Skeletal muscle tissue (tissue), 4 donors: ENCODE measurements around the gene CKAP4. TPM values are rescaled to one million over a fixed set of nuclear protein-coding genes. Genes with fewer than 3 reads are reported as not detected.
"Not testable (repeated sequence)": the region's sequence is repeated elsewhere in the genome, so short reads cannot be mapped to it uniquely, and the experiment has no call there.

ENCODE experiments used
- H3K27ac ChIP-seq: one replicate; pipeline ENCODE4 v1.7.0; 2013; ENCODE audit warnings: mild to moderate bottlenecking, low read depth, low read length, inconsistent platforms
- H3K27me3 ChIP-seq, 3 donors: one replicate each; pipeline ENCODE4 v1.7.0; 2013; ENCODE audit warnings: low read length in 3 of 3; ENCODE audit not compliant: control insufficient read depth in 3 of 3, insufficient read depth in 3 of 3
- H3K36me3 ChIP-seq, 3 donors: one replicate each; pipeline ENCODE4 v1.7.0; 2013; ENCODE audit warnings: low read length in 3 of 3; ENCODE audit not compliant: control insufficient read depth in 3 of 3, insufficient read depth in 3 of 3
- H3K4me1 ChIP-seq, 3 donors: one replicate each; pipeline ENCODE4 v1.7.0; 2013; ENCODE audit warnings: low read length in 3 of 3, mild to moderate bottlenecking in 3 of 3; ENCODE audit not compliant: control insufficient read depth in 3 of 3, insufficient read depth in 3 of 3
- H3K4me3 ChIP-seq, 3 donors: one replicate each; pipeline ENCODE4 v1.7.0; 2013; ENCODE audit warnings: low read length in 3 of 3
- H3K9ac ChIP-seq, 3 donors: one replicate each; pipeline ENCODE4 v1.7.0; 2013; ENCODE audit warnings: low read length in 3 of 3, mild to moderate bottlenecking in 3 of 3, moderate library complexity in 2 of 3, low read depth in 1 of 3
- H3K9me3 ChIP-seq, 3 donors: one replicate each; pipeline ENCODE4 v1.7.0; 2013; ENCODE audit warnings: low read length in 3 of 3; ENCODE audit not compliant: control insufficient read depth in 3 of 3
- total RNA-seq: library from RNA; depleted of rRNA; stranded (reverse); fragments of >200 nt; gene quantifications from one replicate; pipeline ENCODE4 v1.2.3, GENCODE V29; 2014
- donor health status: Osteomylitis.

Gene CKAP4
- total RNA-seq, 1 donor from 2014 or later: 36.0 TPM

DNA sequence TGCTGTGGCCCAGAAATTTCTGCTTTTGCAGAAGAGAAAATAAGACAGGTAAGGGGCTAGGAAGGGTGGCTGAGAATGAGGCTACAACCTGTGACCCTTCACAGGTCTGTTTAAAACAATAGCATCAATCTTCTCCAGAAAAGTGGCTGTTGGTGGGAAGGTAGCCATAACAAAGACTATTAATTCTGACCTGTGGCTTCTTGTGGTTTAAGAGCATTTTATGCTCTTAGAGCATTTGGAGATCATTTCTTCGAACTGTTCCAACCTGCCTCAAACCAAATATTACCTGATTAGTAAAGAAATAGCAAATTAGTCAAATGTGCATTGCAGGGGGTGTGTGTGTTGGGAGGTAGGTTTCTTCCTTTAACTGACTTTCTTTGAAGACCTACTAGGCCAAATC is 39.5 kb upstream of the CKAP4 start:
- Histone ChIP-seq H3K9me3 (no peaks in the 10 kb centered on the region), H3K4me1 (peaks cover 0 to 8% (median 0%) of the 10 kb centered on the region in 3 donors), H3K27ac (no peak overlapping the region), H3K36me3 (no peaks in the 10 kb centered on the region), H3K9ac (no peak overlapping the region), H3K27me3 (no peaks in the 10 kb centered on the region), H3K4me3 (no peak overlapping the region)

DNA sequence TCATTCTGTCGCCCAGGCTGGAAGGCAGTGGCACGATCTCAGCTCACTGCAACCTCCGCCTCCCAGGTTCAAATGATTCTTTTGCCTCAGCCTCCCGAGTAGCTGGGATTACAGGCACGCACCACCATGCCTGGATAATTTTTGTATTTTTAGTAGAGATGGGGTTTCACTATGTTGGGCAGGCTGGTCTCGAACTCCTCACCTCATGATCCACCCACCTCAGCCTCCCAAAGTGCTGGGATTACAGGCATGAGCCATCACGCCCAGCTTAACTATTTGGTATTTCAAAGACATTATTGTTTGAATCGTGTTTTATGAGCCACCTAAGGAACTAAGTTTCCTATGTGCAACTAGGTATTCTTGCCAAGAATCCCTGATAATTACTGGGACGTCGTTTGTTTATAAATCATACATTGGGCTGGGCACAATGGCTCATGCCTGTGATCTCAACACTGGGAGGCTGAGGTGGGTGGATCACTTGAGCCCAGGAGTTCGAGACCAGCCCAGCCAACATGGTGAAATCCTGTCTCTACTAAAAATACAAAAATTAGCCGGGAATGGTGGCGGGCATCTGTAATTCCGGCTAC is 38.8 kb upstream of the CKAP4 start:
- H3K36me3 ChIP-seq, H3K27me3 ChIP-seq, H3K27ac ChIP-seq, H3K9me3 ChIP-seq, H3K9ac ChIP-seq, H3K4me3 ChIP-seq, H3K4me1 ChIP-seq: not testable (repeated sequence)

DNA sequence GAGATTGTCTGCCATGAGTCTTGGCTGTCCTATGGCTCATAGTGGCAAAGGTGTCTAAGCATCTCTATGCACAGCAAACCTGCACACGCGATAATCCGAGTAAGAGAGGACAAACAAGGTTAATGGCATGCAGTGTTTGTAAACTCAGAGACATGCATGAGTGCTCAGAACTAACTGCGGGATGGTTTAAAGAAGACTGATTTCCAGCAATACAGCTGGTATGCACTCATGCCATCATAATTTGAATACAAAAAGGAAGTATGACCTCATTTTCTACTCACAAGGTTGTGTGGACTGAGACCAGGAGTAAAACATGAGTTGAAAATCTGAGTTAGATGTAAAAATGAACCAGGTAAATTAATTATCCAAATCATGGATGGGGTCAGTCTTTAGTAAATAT is 38.2 kb upstream of the CKAP4 start:
- Histone ChIP-seq H3K9me3 (peaks cover 0 to 1% (median 0%) of the 10 kb centered on the region in 3 donors), H3K4me1 (peaks cover 0 to 8% (median 0%) of the 10 kb centered on the region in 3 donors), H3K27me3 (no peaks in the 10 kb centered on the region), H3K36me3 (no peaks in the 10 kb centered on the region), H3K9ac (no peak overlapping the region), H3K4me3 (no peak overlapping the region), H3K27ac (no peak overlapping the region)

DNA sequence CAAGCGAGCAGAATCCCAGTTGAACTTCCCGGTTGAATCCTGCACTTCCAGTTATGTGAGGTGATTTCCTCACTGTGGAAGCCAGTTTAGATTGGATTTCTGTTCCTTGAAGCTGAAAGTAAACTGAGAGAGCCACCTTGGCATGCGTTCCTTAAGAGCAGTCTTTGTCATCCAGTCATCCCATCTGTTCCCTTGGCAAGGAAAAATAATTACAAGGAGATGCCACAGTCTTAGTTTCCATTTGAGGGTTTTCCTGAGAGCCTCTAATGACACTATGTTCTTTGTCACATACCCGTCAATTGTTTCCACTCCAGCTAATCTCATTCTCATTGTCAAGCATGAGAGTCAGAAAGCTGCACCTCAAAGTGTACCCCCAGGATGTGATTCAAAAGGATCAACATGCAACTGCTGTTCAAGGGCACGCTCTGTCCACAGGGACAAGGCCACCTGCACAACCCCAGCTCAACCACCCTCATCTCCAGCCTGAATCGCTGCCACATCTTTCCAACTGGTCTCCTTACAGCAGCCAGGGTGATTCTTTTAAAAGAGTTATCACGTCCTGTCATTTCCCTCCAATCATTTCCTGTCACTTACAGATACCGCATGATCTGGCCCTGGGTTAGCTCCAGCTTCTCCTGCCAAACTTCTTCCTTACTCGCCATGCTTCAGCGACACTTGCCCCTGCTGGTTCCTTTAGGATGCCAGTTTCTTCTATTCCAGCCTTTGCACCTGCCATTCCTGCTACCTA is 36.7 kb upstream of the CKAP4 start:
- no peak overlapping the region for H3K4me3 ChIP-seq
- no peak overlapping the region for H3K9ac ChIP-seq
- no peaks in the 10 kb centered on the region for H3K36me3 ChIP-seq
- peaks cover 0 to 8% (median 0%) of the 10 kb centered on the region in 3 donors for H3K4me1 ChIP-seq
- no peak overlapping the region for H3K27ac ChIP-seq
- H3K27me3 ChIP-seq: no peaks in the 10 kb centered on the region
- peaks cover 0 to 1% (median 0%) of the 10 kb centered on the region in 3 donors for H3K9me3 ChIP-seq

DNA sequence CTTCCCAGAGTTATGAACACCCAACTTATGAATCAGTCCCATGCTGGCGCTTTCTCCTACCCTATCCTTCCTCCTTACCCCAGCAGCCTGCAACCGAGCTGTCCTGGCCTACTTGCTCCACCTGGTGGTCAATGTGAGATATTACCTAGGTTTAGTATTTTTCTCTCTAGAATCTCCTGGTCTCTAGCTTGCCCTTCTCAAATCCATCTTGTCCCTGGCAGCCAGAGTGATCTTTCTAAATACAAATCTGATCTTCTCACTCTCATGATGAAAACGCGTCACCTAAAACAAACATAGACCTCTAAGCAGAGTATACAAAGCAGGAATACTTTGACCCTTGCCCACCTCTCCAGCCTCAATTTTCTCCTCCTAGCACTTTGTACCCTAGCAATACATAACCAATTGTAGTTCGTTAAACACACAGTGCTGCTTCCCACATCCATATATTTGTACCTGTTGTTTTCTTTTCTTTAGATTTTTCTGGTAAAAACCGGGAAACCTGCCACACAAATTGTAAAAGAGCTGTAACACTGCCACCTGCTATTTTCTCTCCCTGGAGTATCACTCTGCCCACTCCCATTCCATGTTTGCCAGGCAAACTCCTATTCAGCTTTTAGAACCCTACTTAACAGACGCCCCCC is 34.8 kb upstream of the CKAP4 start:
- H3K27me3 ChIP-seq: no peaks in the 10 kb centered on the region
- H3K27ac ChIP-seq: no peak overlapping the region

DNA sequence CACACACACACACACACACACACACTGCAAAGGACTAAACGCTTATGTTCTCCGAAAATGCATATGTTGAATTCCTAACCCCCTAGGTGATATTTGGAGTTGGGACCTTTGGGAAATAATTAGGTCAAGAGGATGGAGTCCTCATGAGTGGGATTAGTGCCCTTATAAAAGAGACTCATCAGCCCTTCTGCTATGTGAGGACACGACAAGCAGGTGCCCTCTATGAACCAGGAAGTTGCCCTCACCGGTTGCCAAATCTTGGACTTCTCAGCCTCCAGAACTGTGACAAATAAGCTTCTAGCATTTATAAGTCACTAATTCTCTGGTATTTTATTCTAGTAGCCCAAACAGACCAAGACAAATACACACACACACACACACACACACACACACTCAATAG is 34.0 kb upstream of the CKAP4 start:
- Histone ChIP-seq H3K4me3 (no peak overlapping the region), H3K36me3 (no peaks in the 10 kb centered on the region), H3K9me3 (peaks cover 0 to 1% (median 0%) of the 10 kb centered on the region in 3 donors), H3K9ac (no peak overlapping the region), H3K27me3 (no peaks in the 10 kb centered on the region), H3K4me1 (peaks cover 0 to 8% (median 0%) of the 10 kb centered on the region in 3 donors), H3K27ac (no peak overlapping the region)

More for the DNA sequence above, 34.8 kb upstream of the CKAP4 start:
- Histone ChIP-seq H3K9ac (no peak overlapping the region), H3K4me3 (no peak overlapping the region), H3K4me1 (peaks cover 0 to 8% (median 0%) of the 10 kb centered on the region in 3 donors), H3K9me3 (peaks cover 0 to 1% (median 0%) of the 10 kb centered on the region in 3 donors), H3K36me3 (no peaks in the 10 kb centered on the region)

DNA sequence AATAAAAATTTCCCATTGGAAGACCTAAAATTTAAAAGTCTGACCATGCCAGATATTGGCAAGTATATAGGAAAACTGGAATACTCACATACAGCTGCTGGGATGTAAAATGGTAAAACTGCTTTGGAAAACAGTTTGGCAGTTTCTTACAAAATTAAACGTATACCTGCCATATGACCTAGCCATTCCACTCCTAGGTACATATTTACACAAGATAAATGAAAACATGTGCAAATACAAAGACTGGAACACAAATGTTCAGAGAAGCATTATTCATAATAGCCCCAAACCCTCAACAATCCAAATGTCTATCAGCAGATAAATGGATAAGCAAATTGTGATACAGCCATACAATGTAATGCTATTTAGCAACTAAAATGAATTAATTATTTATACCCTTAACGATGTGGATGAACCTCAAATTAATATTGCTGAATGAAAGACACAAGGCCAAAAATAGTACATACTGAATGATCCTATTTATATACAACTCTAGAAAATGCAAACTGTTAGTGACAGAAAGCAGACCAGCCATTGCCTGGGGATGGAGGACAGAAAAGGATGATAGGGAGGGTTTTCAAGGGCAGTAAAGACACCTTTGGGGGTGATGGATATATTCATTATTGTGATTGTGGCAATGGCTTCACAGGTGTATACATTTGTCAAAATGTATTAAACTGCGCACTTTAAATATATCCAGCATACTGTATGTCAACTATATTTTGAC is 33.4 kb upstream of the CKAP4 start:
- H3K27me3 ChIP-seq: no peaks in the 10 kb centered on the region
- H3K4me3 ChIP-seq: no peak overlapping the region
- H3K9ac ChIP-seq: no peak overlapping the region
- peaks cover 0 to 1% (median 0%) of the 10 kb centered on the region in 3 donors for H3K9me3 ChIP-seq
- no peak overlapping the region for H3K27ac ChIP-seq
- H3K36me3 ChIP-seq: no peaks in the 10 kb centered on the region
- H3K4me1 ChIP-seq: peaks cover 0 to 8% (median 0%) of the 10 kb centered on the region in 3 donors

DNA sequence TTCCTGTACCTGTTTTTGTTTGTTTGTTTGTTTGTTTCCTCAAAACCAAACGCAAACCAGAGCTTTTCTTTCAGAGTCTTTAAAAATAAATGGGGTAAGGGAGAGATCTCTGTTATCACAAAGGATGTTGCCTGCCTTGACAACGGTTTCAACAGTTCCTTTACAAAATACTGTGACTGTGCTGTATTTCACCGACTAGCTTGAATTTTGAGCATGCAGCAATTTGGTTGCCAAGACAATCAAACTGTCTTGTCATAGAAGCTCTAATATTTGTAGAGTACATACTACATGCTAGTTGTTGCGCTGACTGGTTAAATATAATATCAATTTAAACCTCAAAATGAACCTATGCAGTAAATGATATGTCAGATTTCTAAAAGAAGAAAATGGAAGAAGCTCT is 32.3 kb upstream of the CKAP4 start:
- Histone ChIP-seq H3K9me3 (peaks cover 0 to 1% (median 0%) of the 10 kb centered on the region in 3 donors), H3K36me3 (no peaks in the 10 kb centered on the region), H3K4me3 (no peak overlapping the region), H3K27me3 (no peaks in the 10 kb centered on the region), H3K4me1 (peaks cover 0 to 12% (median 2%) of the 10 kb centered on the region in 3 donors), H3K9ac (no peak overlapping the region), H3K27ac (no peak overlapping the region)

DNA sequence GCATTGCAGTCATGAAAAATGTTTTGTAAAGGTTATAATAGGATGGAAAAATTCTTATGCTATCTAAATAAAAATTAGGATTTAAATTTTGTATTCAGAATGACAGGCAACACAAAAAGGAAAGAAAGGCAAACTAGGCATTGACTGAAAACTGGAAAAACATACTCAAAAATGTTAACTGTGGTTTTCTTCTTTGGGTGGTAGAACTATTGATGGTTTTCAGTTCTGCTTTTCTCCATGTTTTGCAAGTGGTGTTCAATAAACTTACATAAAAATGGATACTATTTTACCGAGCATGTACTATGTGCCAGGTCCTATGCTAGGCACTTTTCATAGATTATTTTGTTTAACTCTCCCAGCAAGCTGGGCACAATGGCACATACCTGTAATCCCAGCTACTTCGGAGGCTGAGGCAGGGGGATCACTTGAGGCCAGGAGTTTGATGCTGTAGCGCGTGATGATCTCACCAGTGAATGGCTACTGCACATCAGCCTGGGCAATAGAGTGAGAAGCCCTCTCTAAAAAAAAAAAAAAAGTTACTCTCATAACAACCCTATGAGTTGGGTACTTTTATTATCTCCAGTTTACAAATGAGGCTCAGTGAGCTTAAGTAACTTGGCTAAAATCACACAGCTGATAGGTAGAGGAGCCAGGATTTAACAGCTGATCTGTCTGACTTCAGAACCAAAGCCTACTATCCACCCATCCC is 28.4 kb upstream of the CKAP4 start:
- H3K27me3 ChIP-seq: no peaks in the 10 kb centered on the region
- H3K4me1 ChIP-seq: peaks cover 0 to 12% (median 4%) of the 10 kb centered on the region in 3 donors
- H3K9me3 ChIP-seq: no peaks in the 10 kb centered on the region

More for the DNA sequence above, 28.4 kb upstream of the CKAP4 start:
- Histone ChIP-seq H3K4me3 (no peak overlapping the region), H3K9ac (no peak overlapping the region), H3K27ac (no peak overlapping the region), H3K36me3 (no peaks in the 10 kb centered on the region)
